Choroid plexus epithelial cell (primary cell): ENCODE data around the gene MKRN2OS.
A peak's percentile ranks its signal among the peaks of the same experiment; 100 is the strongest.

ENCODE experiments used
- DNase-seq: peaks from one replicate; pipeline ENCODE4 v3.0.0-alpha.2; 2010; ENCODE audit warnings: low read depth
- H3K4me3 ChIP-seq: 2 replicates; pipeline ENCODE4 v1.5.1; 2011; ENCODE audit warnings: low read depth, mild to moderate bottlenecking, control low read depth, low read length, moderate library complexity
- CTCF ChIP-seq: conservative IDR thresholded peaks from 2 replicates; pipeline ENCODE4 v1.5.1; 2011; ENCODE audit warnings: low read depth, mild to moderate bottlenecking, control low read depth, inconsistent platforms, low read length, moderate library complexity

MKRN2OS gene, protein sequence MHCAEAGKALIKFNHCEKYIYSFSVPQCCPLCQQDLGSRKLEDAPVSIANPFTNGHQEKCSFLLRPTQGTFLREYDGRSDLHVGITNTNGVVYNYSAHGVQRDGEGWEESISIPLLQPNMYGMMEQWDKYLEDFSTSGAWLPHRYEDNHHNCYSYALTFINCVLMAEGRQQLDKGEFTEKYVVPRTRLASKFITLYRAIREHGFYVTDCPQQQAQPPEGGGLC

DNA sequence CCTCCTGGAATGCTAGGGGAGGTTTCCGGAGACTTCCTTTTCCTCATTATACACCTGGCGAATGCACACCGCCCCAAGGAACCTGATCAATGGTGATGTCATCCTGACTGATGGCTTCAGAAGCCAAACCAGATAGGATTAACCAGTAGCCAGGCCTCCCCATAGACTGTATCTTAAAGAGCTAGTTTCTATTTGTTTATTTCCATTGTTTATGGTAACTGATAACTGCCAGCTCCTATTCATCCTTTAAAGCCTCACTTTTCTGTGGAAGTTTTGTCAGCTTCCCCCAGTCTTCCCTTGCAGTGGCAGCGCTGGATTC is at the start of gene MKRN2OS:
Gene MKRN2OS, minus strand, starts transcription at position 27 of the 319 bp plus-strand sequence. CDS start 35 bp downstream, outside the sequence.
- TF ChIP-seq CTCF: no peak
- H3K4me3 ChIP-seq: no peak within 1 kb of the TSS
- no peak for DNase-seq

DNA sequence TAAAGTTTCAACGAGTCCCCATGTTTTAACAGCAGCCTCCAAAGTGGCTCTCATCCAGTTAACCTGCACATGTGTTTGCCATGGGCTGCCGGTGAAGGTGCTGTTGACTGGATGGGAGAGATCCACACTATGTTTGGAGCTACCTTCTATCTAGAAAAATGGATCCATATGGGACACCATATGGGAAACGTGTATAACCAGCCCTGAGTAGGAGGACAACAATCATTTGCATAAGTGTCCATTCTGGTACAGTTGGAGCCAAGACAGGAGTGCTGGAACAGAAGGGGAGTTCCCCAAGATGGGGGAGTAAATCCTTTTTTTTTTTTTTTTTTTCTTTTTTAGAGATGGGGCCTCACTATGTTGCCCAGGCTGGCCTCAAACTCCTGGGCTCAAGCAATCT is 48.2 kb upstream of the MKRN2OS start:
- H3K4me3 ChIP-seq: no peak overlapping the region
- TF ChIP-seq CTCF: no peak
- no peak for DNase-seq

GRCh38 chr3:12591997-12592715 is 46.9 kb upstream of the MKRN2OS start:
- no peak for DNase-seq

DNA sequence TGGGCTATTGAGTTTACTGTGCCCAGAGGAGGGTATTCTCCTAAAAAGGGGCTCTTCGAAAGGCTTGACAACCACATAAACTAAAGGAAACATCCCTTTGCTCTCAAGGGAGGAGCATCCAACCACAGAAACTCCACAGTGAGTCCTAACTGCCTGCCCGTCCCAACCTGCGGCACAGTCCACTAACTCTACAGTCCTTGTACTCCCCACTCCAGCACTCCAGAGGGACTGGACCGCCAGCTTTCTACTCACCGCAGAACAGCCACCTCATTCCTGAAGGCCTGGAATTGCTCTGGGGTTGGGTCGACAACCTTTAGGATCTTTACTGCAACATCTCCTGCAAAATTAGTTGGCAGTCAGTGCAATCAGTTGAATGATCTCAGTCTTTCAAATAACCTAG is 46.2 kb upstream of the MKRN2OS start:
- no peak for TF ChIP-seq CTCF
- no peak for DNase-seq
- no peak overlapping the region for H3K4me3 ChIP-seq

More at GRCh38 chr3:12591997-12592715, 46.9 kb upstream of the MKRN2OS start:
- no peak for TF ChIP-seq CTCF
- H3K4me3 ChIP-seq: no peak overlapping the region

DNA sequence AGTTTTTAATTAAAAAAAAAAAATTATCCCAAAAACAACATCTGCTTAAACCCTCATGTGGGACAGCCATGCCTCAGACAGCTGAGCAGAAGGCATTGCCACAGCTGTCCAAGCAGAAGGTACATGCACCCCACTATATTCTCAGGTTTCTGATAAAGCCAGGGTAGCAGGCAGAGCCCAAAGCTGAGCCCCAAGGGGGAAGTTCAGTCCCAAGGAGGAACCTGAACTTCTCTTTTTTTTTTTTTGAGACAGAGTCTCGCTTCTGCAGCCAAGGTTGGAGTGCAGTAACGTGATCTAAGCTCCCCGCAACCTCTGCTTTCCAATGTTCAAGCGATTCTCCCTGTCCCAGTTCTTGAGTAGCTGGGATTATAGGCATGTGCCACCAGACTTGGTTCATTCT is 44.8 kb upstream of the MKRN2OS start:
- TF ChIP-seq CTCF: no peak
- no peak overlapping the region for H3K4me3 ChIP-seq
- DNase-seq: no peak

GRCh38 chr3:12588039-12589009 is 43.0 kb upstream of the MKRN2OS start:
- peak; percentile 47 for DNase-seq
- TF ChIP-seq CTCF: no peak
- no peak overlapping the region for H3K4me3 ChIP-seq
